Body of pancreas (tissue), 4 donors: ENCODE results near the gene DNAJC8.

Source experiments
- POLR2A ChIP-seq, 3 donors: fragments of 450-650 bp; IDR thresholded peaks; one replicate each; pipeline ENCODE4 v1.6.1; 2016; ENCODE audit warnings: antibody characterized with exemption in 3 of 3, mild to moderate bottlenecking in 2 of 3
- TF ChIP-seq, protein P1 (sequence below), 7 experiments: fragments of 450-650 bp in 4 of 7; fragments of 200-600 bp in 3 of 7; sonication (generic) in 3 of 7; IDR thresholded peaks; one replicate each; pipeline ENCODE4 v1.5.1; 2016 to 2019; ENCODE audit warnings: antibody characterized with exemption in 7 of 7

DNA sequence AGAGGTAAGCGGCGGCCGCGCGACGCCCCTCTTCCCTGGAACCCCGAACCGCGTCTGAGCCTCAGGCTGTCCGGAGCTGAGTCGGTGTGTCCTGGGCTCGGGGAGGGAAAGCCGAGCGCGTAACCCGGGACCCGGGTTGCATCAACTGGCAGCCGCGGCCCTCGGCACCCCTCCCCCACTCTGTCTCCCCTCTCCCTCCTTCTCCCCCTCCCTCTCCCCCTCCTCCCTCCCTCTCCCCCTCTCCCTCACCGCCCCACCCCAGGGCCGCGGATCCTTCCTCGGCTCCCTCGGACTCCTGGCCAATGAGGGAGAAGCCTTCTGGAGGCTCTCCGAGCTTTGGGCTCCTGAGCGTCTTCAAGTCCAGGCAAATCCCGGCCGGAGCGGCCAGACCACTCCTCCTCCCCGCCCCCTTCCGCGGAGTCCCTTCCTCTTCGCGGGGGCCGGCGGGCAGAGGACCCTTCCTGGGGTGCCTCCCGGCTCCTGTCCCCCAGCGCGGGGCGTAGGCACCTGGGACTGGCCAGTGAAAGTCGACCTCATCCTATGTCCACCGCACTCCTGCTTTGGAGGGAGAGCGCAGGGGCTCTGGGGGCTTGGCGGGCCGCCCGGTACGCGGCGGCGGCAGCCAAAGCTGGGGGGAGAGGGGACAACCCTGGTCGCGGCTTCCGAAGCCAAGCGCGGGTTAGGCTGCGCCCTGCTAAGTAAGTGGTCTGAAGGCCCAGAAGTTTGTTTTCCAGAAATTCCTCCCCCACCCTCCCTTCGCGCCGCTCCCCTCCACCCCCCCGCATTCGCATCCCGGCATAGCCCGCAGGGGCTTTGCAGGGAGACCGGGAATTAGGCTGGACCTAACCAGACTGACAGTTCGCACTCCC lies 27.3 kb upstream of the DNAJC8 start:
- TF ChIP-seq, protein P1, sequence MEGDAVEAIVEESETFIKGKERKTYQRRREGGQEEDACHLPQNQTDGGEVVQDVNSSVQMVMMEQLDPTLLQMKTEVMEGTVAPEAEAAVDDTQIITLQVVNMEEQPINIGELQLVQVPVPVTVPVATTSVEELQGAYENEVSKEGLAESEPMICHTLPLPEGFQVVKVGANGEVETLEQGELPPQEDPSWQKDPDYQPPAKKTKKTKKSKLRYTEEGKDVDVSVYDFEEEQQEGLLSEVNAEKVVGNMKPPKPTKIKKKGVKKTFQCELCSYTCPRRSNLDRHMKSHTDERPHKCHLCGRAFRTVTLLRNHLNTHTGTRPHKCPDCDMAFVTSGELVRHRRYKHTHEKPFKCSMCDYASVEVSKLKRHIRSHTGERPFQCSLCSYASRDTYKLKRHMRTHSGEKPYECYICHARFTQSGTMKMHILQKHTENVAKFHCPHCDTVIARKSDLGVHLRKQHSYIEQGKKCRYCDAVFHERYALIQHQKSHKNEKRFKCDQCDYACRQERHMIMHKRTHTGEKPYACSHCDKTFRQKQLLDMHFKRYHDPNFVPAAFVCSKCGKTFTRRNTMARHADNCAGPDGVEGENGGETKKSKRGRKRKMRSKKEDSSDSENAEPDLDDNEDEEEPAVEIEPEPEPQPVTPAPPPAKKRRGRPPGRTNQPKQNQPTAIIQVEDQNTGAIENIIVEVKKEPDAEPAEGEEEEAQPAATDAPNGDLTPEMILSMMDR (IDR thresholded peaks at IDR 0.05): no peak
- TF ChIP-seq POLR2A (IDR thresholded peaks at IDR 0.05): no peak
